GM23338 (cell line): ENCODE measurements around the gene FHIT. TPM values are rescaled to one million over a fixed set of nuclear protein-coding genes. Genes with fewer than 3 reads are reported as not detected.

Experiments
- ATAC-seq: fragments of 200-7000 bp; cut with Tn5 transposase; 3 replicates; pipeline ENCODE4 v1.9.1; 2020
- DNase-seq: peaks from one replicate; pipeline ENCODE4 v3.0.0-alpha.2; 2015; ENCODE audit warnings: low spot score
- H2AFZ ChIP-seq: fragments of 200-600 bp; sonication (generic); 2 replicates; pipeline ENCODE4 v1.8.0; 2016; ENCODE audit warnings: antibody characterized with exemption, mild to moderate bottlenecking, moderate library complexity
- H3F3A ChIP-seq: fragments of 200-600 bp; sonication (generic); replicated peaks from 2 replicates; pipeline ENCODE4 v1.8.0; 2017; ENCODE audit warnings: antibody characterized with exemption, mixed run types, low read depth
- H3K27ac ChIP-seq: fragments of 200-600 bp; sonication (generic); 2 replicates; pipeline ENCODE4 v1.6.1; 2016; ENCODE audit warnings: low read depth
- H3K27me3 ChIP-seq: fragments of 200-600 bp; sonication (generic); 2 replicates; pipeline ENCODE4 v1.8.0; 2016; ENCODE audit warnings: mild to moderate bottlenecking, mixed run types, moderate library complexity; ENCODE audit not compliant: insufficient read depth
- H3K36me3 ChIP-seq: fragments of 200-600 bp; sonication (generic); 2 replicates; pipeline ENCODE4 v1.8.0; 2016; ENCODE audit warnings: mild to moderate bottlenecking; ENCODE audit not compliant: insufficient read depth
- H3K4me1 ChIP-seq: fragments of 200-600 bp; sonication (generic); 2 replicates; pipeline ENCODE4 v1.8.0; 2016; ENCODE audit warnings: mild to moderate bottlenecking, moderate library complexity; ENCODE audit not compliant: insufficient read depth
- H3K4me2 ChIP-seq: fragments of 200-600 bp; sonication (generic); 2 replicates; pipeline ENCODE4 v1.7.1; 2017; ENCODE audit warnings: mixed run types
- H3K4me3 ChIP-seq: fragments of 200-600 bp; sonication (generic); 2 replicates; pipeline ENCODE4 v1.6.1; 2016; ENCODE audit warnings: mixed run types
- H3K79me2 ChIP-seq: fragments of 200-600 bp; sonication (generic); replicated peaks from 2 replicates; pipeline ENCODE4 v1.8.0; 2017; ENCODE audit warnings: mild to moderate bottlenecking; ENCODE audit not compliant: insufficient read depth
- H3K9me2 ChIP-seq: fragments of 200-600 bp; sonication (generic); 2 replicates; pipeline ENCODE4 v1.8.0; 2017; ENCODE audit not compliant: insufficient read depth
- H4K20me1 ChIP-seq: fragments of 200-600 bp; sonication (generic); replicated peaks from 2 replicates; pipeline ENCODE4 v1.8.0; 2017; ENCODE audit warnings: mild to moderate bottlenecking; ENCODE audit not compliant: insufficient read depth
- H3K27ac Mint-ChIP-seq: 2 replicates; pipeline ENCODE4 v1.8.0; 2020; ENCODE audit warnings: inconsistent platforms, mild to moderate bottlenecking, moderate library complexity, mixed read lengths
- H3K27me3 Mint-ChIP-seq: 3 replicates; pipeline ENCODE4 v1.8.0; 2022; ENCODE audit warnings: low read depth, mild to moderate bottlenecking, moderate library complexity, mixed read lengths, inconsistent platforms; ENCODE audit not compliant: insufficient read depth, poor library complexity
- H3K36me3 Mint-ChIP-seq: 3 replicates; pipeline ENCODE4 v1.8.0; 2021; ENCODE audit warnings: low read depth, mild to moderate bottlenecking, inconsistent platforms, moderate library complexity, mixed read lengths
- H3K4me1 Mint-ChIP-seq: 3 replicates; pipeline ENCODE4 v1.8.0; 2020; ENCODE audit warnings: mild to moderate bottlenecking, inconsistent platforms, mixed read lengths
- H3K4me3 Mint-ChIP-seq: 3 replicates; pipeline ENCODE4 v1.8.0; 2021; ENCODE audit warnings: moderate library complexity, mild to moderate bottlenecking, inconsistent platforms, mixed read lengths
- H3K9me3 Mint-ChIP-seq: 3 replicates; pipeline ENCODE4 v1.8.0; 2020; ENCODE audit warnings: moderate library complexity, mild to moderate bottlenecking, inconsistent platforms, mixed read lengths
- CREB1 ChIP-seq: fragments of 250-450 bp; sonication (Bioruptor Pico); IDR thresholded peaks from 2 replicates; pipeline ENCODE4 v1.5.0; 2020; ENCODE audit warnings: low read depth, mild to moderate bottlenecking, moderate library complexity
- CTCF ChIP-seq, 2 experiments: fragments of 200-600 bp in 1 of 2; sonication (generic) in 1 of 2; conservative IDR thresholded peaks; 2 replicates each; pipeline versions ENCODE4 v1.5.1 to v1.6.1; 2016 to 2017; ENCODE audit warnings: antibody characterized with exemption in 2 of 2, low read depth in 2 of 2, mild to moderate bottlenecking in 2 of 2, moderate library complexity in 1 of 2
- ETS1 ChIP-seq: IDR thresholded peaks from 2 replicates; pipeline ENCODE4 v1.6.1; 2016; ENCODE audit warnings: antibody characterized with exemption
- EZH2 ChIP-seq: fragments of 200-600 bp; sonication (generic); IDR thresholded peaks from one replicate; pipeline ENCODE4 v1.8.0; 2017; ENCODE audit warnings: antibody characterized with exemption, mild to moderate bottlenecking, low read depth; ENCODE audit not compliant: unreplicated experiment
- EZH2phosphoT487 ChIP-seq: fragments of 200-600 bp; sonication (generic); IDR thresholded peaks from one replicate; pipeline ENCODE4 v1.8.1; 2018; ENCODE audit warnings: antibody characterized with exemption; ENCODE audit not compliant: unreplicated experiment
- JUNB ChIP-seq: IDR thresholded peaks from one replicate; pipeline ENCODE4 v1.6.1; 2016; ENCODE audit warnings: antibody characterized with exemption; ENCODE audit not compliant: unreplicated experiment
- NANOG ChIP-seq: IDR thresholded peaks from 2 replicates; pipeline ENCODE4 v1.6.1; 2016; ENCODE audit warnings: antibody characterized with exemption, borderline replicate concordance
- POLR2AphosphoS5 ChIP-seq: IDR thresholded peaks from 2 replicates; pipeline ENCODE4 v1.6.1; 2016; ENCODE audit warnings: antibody characterized with exemption, low read depth
- REST ChIP-seq: IDR thresholded peaks from one replicate; pipeline ENCODE4 v1.6.1; 2018; ENCODE audit warnings: antibody characterized with exemption; ENCODE audit not compliant: unreplicated experiment
- STAT1 ChIP-seq: IDR thresholded peaks from one replicate; pipeline ENCODE4 v1.6.1; 2016; ENCODE audit warnings: antibody characterized with exemption; ENCODE audit not compliant: unreplicated experiment
- ZNF114 ChIP-seq: fragments of 250-450 bp; sonication (Bioruptor Pico); IDR thresholded peaks from 2 replicates; pipeline ENCODE4 v1.5.0; 2020; ENCODE audit warnings: mild to moderate bottlenecking, moderate library complexity
- ZNF331 ChIP-seq: fragments of 250-450 bp; sonication (Bioruptor Pico); IDR thresholded peaks from 2 replicates; pipeline ENCODE4 v1.5.0; 2020; ENCODE audit warnings: low read depth, mild to moderate bottlenecking, moderate library complexity
- ZNF462 ChIP-seq: fragments of 250-450 bp; sonication (Bioruptor Pico); IDR thresholded peaks from 2 replicates; pipeline ENCODE4 v1.5.0; 2020; ENCODE audit warnings: mild to moderate bottlenecking, moderate library complexity
- polyA plus RNA-seq: library from polyadenylated mRNA; unstranded; fragments of >200 nt; fragmentation: Nextera tagmentation; extraction: Ambion mirVana; gene quantifications from 2 replicates; pipeline ENCODE4 v1.2.1, GENCODE V29; 2016
- total RNA-seq: library from RNA; depleted of rRNA; stranded (reverse); fragments of >200 nt; shearing (Covaris generic); gene quantifications from 2 replicates; pipeline ENCODE4 v1.2.3, GENCODE V29; 2014

FHIT gene
- total and polyA plus RNA-seq, 2 experiments from 2014 or later: 3.0 to 8.3 TPM

- no peaks in the 10 kb centered on the region for H3F3A ChIP-seq
- no peak overlapping the region for H3K27ac ChIP-seq
- Mint-ChIP-seq H3K36me3 (no peaks in the 10 kb centered on the region), H3K27ac (no peak overlapping the region; the same call in 1 of the 2 replicates), H3K4me1 (no peaks in the 10 kb centered on the region), H3K9me3 (no peaks in the 10 kb centered on the region), H3K4me3 (no peak overlapping the region), H3K27me3 (no peaks in the 10 kb centered on the region)
- DNase-seq (no peak), ATAC-seq (no peak)
- H3K36me3 ChIP-seq: no peaks in the 10 kb centered on the region
- no peaks in the 10 kb centered on the region for H3K4me1 ChIP-seq
- no peaks in the 10 kb centered on the region for H3K9me2 ChIP-seq
- H4K20me1 ChIP-seq: no peaks in the 10 kb centered on the region
- TF ChIP-seq ZNF462 (CRISPR knock-in tag) (no peak), POLR2AphosphoS5 (no peak), CTCF (conservative IDR thresholded peaks at IDR 0.05; ENCODE audit: low read depth in 2 of 2) (no peak), REST (no peak), ZNF331 (CRISPR knock-in tag) (no peak), STAT1 (no peak), EZH2 (no peak), JUNB (no peak), ETS1 (no peak), EZH2phosphoT487 (no peak), NANOG (no peak), ZNF114 (CRISPR knock-in tag) (no peak), CREB1 (CRISPR knock-in tag) (no peak)
- H3K4me3 ChIP-seq: no peak overlapping the region
- no peaks in the 10 kb centered on the region for H3K27me3 ChIP-seq
- no peaks in the 10 kb centered on the region for H3K79me2 ChIP-seq
- no peak overlapping the region for H3K4me2 ChIP-seq
- no peak overlapping the region for H2AFZ ChIP-seq
These were observed 1223.9 kb downstream of the FHIT start for GRCh38 chr3:60027335-60027734.
